Skin of body (tissue), 2 donors: Measurements from ENCODE around the gene PSMC4. TPM values are rescaled to one million over a fixed set of nuclear protein-coding genes. Genes with fewer than 3 reads are reported as not detected.

ENCODE experiments used
- DNase-seq: peaks from one replicate; lab custom pipeline; 2025; lab: John Stamatoyannopoulos, UW
- total RNA-seq: library from RNA; depleted of rRNA; stranded (reverse); fragments of >200 nt; gene quantifications from one replicate; pipeline ENCODE4 v1.2.3, GENCODE V29; 2014

Gene PSMC4
- total RNA-seq, 1 donor from 2014 or later, result 44.1 TPM

GRCh38 chr19:39987596-39987995 is 16.6 kb downstream of the PSMC4 start:
- DNase-seq, result no peak

- DNase-seq, result no peak
Observed at GRCh38 chr19:39993605-39994004, 22.6 kb downstream of the PSMC4 start.

- no peak for DNase-seq
Observed at GRCh38 chr19:39994361-39994760, 23.4 kb downstream of the PSMC4 start.

GRCh38 chr19:39995794-39996193 is 24.8 kb downstream of the PSMC4 start:
- DNase-seq, result no peak

- DNase-seq, result peak; percentile 71
Observed at GRCh38 chr19:39996218-39996810, 25.3 kb downstream of the PSMC4 start.

- DNase-seq, result peak; percentile 71
Observed at GRCh38 chr19:39996811-39997637, 26.1 kb downstream of the PSMC4 start, which contains the start of gene ZNF546. ZNF546 (plus strand) TSS chr19:39997060; CDS start chr19:39998327, 1,267 bp downstream.

- DNase-seq, result no peak
Observed at GRCh38 chr19:39997638-39998216, 26.8 kb downstream of the PSMC4 start.

- no peak for DNase-seq
Observed at GRCh38 chr19:39998501-39998900, 27.5 kb downstream of the PSMC4 start.

- DNase-seq, result no peak
Observed at GRCh38 chr19:40005691-40006272, 34.8 kb downstream of the PSMC4 start.

- DNase-seq, result no peak
Observed at GRCh38 chr19:40006273-40006691, 35.3 kb downstream of the PSMC4 start.

GRCh38 chr19:40009674-40010073 is 38.7 kb downstream of the PSMC4 start:
- no peak for DNase-seq

- DNase-seq, result no peak
Observed at GRCh38 chr19:40013991-40014390, 43.0 kb downstream of the PSMC4 start.

- no peak for DNase-seq
Observed at GRCh38 chr19:40023969-40024368, 53.0 kb downstream of the PSMC4 start.

- DNase-seq, result no peak
Observed at GRCh38 chr19:40025938-40026596, 55.1 kb downstream of the PSMC4 start.

GRCh38 chr19:40026597-40026970 is 55.6 kb downstream of the PSMC4 start:
- DNase-seq, result no peak

Other genes starting within 250 kb of the PSMC4 start
- gene CLC, start 233.1 kb upstream of the PSMC4 start, total RNA-seq, result 10.0 TPM
- gene LEUTX, start 192.3 kb upstream of the PSMC4 start, total RNA-seq, result not detected
- gene DYRK1B, start 137.0 kb upstream of the PSMC4 start, total RNA-seq, result 10.3 TPM
- 181 TPM for gene FBL, start 124.8 kb upstream of the PSMC4 start, total RNA-seq
- gene FCGBP, start 36.5 kb upstream of the PSMC4 start, total RNA-seq, result 17.7 TPM
- 3.6 TPM for gene ZNF546, start 25.9 kb downstream of the PSMC4 start, total RNA-seq
- 20.9 TPM for gene ZNF780B, start 85.1 kb downstream of the PSMC4 start, total RNA-seq
- gene ZNF780A, start 119.8 kb downstream of the PSMC4 start, total RNA-seq, result 12.7 TPM
- gene MAP3K10, start 220.3 kb downstream of the PSMC4 start, total RNA-seq, result 4.5 TPM
- gene TTC9B, start 247.2 kb downstream of the PSMC4 start, total RNA-seq, result not detected